ENCODE measurements around the gene ITFG2. TPM values are rescaled to one million over a fixed set of nuclear protein-coding genes. Genes with fewer than 3 reads are reported as not detected.

The ITFG2 gene
- total RNA-seq, 1 experiment from 2014 or later, result 24.6 TPM

DNA sequence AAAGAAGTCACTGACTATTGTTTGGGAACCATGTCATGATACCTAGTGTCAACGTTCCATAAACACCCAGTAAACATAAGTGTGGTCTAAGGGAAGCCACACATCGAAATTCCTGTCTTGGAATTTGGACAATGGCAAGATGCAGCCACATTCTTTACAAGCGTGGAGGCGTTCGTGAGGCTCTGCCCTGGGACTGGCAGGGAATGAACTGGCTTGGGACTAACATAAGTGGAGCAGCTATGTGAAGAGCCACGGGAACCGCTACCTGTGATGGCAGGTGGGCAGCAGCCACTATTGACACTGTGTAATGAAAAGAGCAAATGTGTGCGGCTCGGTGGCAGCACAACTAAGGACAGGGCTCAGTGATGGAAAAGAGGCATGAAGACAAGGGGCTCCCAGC, 32.3 kb downstream of the ITFG2 start:
- ATAC-seq (no peak), DNase-seq (ENCODE audit: low read depth, low spot score) (no peak)
- H3K36me3 ChIP-seq (ENCODE audit: control insufficient read depth in 1 of 2, insufficient read depth in 2 of 2, low read length in 2 of 2), result peaks cover under 1 to 4% of the 10 kb centered on the region in 2 experiments; a peak in 1 of 4 replicates
- H3K9ac ChIP-seq (ENCODE audit: low read length), result no peak overlapping the region
- BruUV-seq (replicated peaks), result no TSS peak
- POLR2A ChIA-PET, result no interaction called here
- H3K27me3 ChIP-seq (ENCODE audit: insufficient read depth, low read length), result no peaks in the 10 kb centered on the region
- H3K27ac ChIP-seq (ENCODE audit: low read depth, low read length), result no peak overlapping the region
- no peaks in the 10 kb centered on the region for H4K20me1 ChIP-seq (ENCODE audit: insufficient read depth)
- H3K4me3 ChIP-seq (replicated peaks in 1 of 2; ENCODE audit: low read depth in 1 of 2, low read length in 2 of 2), result no peak overlapping the region
- RAD21 ChIA-PET (ENCODE audit: low non-redundant PET in 1 of 2, low total read pairs in 2 of 2, uncharacterized antibody in 2 of 2, unreplicated experiment in 2 of 2), result no interaction called here
- CTCF ChIA-PET, result interaction anchor here (1.2 to 2.4 kb wide), 3 partner anchors 9 to 196 kb away, joined by 3 to 13 read pairs (median 3); no protein-coding TSS in a partner anchor
- H3K4me2 ChIP-seq (ENCODE audit: low read length), result no peak overlapping the region
- no peaks in the 10 kb centered on the region for H3K79me2 ChIP-seq (ENCODE audit: insufficient read depth, low read length)
- H2AFZ ChIP-seq (ENCODE audit: low read depth, low read length, poor library complexity, severe bottlenecking), result no peak overlapping the region
- peaks cover 0 to 4% of the 10 kb centered on the region in 2 experiments; a peak in 1 of 4 replicates for H3K4me1 ChIP-seq (ENCODE audit: control insufficient read depth in 1 of 2, insufficient read depth in 2 of 2, low read length in 2 of 2)
- H3K9me2 ChIP-seq (ENCODE audit: insufficient read depth), result no peaks in the 10 kb centered on the region
- intact Hi-C loops (cut with micrococcal nuclease), result no loop called here
- TF ChIP-seq SIN3A (IDR thresholded peaks at IDR 0.05; ENCODE audit: low read depth) (no peak), CBX3 (IDR thresholded peaks at IDR 0.05; ENCODE audit: low read depth) (no peak), CEBPB (IDR thresholded peaks at IDR 0.05; ENCODE audit: low read depth) (no peak), RAD21 (IDR thresholded peaks at IDR 0.05; ENCODE audit: low read depth) (no peak), ELF1 (IDR thresholded peaks at IDR 0.05; ENCODE audit: borderline replicate concordance, low read depth) (no peak), ZFX (IDR thresholded peaks at IDR 0.05) (no peak), EZH2 (IDR thresholded peaks at IDR 0.05) (no peak), SP1 (IDR thresholded peaks at IDR 0.05; ENCODE audit: low read depth) (no peak), JUND (IDR thresholded peaks at IDR 0.05) (no peak), EGR1 (IDR thresholded peaks at IDR 0.05; ENCODE audit: low read depth) (no peak), YY1 (IDR thresholded peaks at IDR 0.05; ENCODE audit: extremely low read depth, insufficient replicate concordance, low read depth, low read length) (no peak), FOSL1 (IDR thresholded peaks at IDR 0.05; ENCODE audit: low read depth) (no peak)
- TF ChIP-seq, protein P1, sequence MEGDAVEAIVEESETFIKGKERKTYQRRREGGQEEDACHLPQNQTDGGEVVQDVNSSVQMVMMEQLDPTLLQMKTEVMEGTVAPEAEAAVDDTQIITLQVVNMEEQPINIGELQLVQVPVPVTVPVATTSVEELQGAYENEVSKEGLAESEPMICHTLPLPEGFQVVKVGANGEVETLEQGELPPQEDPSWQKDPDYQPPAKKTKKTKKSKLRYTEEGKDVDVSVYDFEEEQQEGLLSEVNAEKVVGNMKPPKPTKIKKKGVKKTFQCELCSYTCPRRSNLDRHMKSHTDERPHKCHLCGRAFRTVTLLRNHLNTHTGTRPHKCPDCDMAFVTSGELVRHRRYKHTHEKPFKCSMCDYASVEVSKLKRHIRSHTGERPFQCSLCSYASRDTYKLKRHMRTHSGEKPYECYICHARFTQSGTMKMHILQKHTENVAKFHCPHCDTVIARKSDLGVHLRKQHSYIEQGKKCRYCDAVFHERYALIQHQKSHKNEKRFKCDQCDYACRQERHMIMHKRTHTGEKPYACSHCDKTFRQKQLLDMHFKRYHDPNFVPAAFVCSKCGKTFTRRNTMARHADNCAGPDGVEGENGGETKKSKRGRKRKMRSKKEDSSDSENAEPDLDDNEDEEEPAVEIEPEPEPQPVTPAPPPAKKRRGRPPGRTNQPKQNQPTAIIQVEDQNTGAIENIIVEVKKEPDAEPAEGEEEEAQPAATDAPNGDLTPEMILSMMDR (IDR thresholded peaks at IDR 0.05 in 2 of 3, conservative IDR thresholded peaks at IDR 0.05 in 1 of 3; ENCODE audit: borderline replicate concordance in 1 of 3, insufficient read depth in 1 of 3, low read depth in 2 of 3, low read length in 2 of 3), result no peak
- TF ChIP-seq, protein P2, sequence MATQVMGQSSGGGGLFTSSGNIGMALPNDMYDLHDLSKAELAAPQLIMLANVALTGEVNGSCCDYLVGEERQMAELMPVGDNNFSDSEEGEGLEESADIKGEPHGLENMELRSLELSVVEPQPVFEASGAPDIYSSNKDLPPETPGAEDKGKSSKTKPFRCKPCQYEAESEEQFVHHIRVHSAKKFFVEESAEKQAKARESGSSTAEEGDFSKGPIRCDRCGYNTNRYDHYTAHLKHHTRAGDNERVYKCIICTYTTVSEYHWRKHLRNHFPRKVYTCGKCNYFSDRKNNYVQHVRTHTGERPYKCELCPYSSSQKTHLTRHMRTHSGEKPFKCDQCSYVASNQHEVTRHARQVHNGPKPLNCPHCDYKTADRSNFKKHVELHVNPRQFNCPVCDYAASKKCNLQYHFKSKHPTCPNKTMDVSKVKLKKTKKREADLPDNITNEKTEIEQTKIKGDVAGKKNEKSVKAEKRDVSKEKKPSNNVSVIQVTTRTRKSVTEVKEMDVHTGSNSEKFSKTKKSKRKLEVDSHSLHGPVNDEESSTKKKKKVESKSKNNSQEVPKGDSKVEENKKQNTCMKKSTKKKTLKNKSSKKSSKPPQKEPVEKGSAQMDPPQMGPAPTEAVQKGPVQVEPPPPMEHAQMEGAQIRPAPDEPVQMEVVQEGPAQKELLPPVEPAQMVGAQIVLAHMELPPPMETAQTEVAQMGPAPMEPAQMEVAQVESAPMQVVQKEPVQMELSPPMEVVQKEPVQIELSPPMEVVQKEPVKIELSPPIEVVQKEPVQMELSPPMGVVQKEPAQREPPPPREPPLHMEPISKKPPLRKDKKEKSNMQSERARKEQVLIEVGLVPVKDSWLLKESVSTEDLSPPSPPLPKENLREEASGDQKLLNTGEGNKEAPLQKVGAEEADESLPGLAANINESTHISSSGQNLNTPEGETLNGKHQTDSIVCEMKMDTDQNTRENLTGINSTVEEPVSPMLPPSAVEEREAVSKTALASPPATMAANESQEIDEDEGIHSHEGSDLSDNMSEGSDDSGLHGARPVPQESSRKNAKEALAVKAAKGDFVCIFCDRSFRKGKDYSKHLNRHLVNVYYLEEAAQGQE (IDR thresholded peaks at IDR 0.05; ENCODE audit: low read depth), result no peak
- TF ChIP-seq, protein P3, sequence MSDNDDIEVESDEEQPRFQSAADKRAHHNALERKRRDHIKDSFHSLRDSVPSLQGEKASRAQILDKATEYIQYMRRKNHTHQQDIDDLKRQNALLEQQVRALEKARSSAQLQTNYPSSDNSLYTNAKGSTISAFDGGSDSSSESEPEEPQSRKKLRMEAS (IDR thresholded peaks at IDR 0.05), result no peak
- TF ChIP-seq, protein P4, sequence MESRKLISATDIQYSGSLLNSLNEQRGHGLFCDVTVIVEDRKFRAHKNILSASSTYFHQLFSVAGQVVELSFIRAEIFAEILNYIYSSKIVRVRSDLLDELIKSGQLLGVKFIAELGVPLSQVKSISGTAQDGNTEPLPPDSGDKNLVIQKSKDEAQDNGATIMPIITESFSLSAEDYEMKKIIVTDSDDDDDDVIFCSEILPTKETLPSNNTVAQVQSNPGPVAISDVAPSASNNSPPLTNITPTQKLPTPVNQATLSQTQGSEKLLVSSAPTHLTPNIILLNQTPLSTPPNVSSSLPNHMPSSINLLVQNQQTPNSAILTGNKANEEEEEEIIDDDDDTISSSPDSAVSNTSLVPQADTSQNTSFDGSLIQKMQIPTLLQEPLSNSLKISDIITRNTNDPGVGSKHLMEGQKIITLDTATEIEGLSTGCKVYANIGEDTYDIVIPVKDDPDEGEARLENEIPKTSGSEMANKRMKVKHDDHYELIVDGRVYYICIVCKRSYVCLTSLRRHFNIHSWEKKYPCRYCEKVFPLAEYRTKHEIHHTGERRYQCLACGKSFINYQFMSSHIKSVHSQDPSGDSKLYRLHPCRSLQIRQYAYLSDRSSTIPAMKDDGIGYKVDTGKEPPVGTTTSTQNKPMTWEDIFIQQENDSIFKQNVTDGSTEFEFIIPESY (IDR thresholded peaks at IDR 0.05; ENCODE audit: extremely low read depth, insufficient replicate concordance, low read length), result no peak
- H3K9me3 ChIP-seq (ENCODE audit: control insufficient read depth in 1 of 2, insufficient read depth in 1 of 2, low read depth in 1 of 2, low read length in 2 of 2), result no peaks in the 10 kb centered on the region

Data from HCT116 (cell line).